H1 (cell line): Measurements from ENCODE around the gene TRABD. TPM values are rescaled to one million over a fixed set of nuclear protein-coding genes. Genes with fewer than 3 reads are reported as not detected.

Experiments used
- BRCA1 ChIP-seq: IDR thresholded peaks from 2 replicates; pipeline ENCODE4 v1.6.1; 2012; ENCODE audit warnings: low read depth, low read length, improper control_type of control experiment
- CHD2 ChIP-seq: IDR thresholded peaks from 2 replicates; pipeline ENCODE4 v1.6.1; 2012; ENCODE audit warnings: low read length, improper control_type of control experiment
- GTF2F1 ChIP-seq: IDR thresholded peaks from 2 replicates; pipeline ENCODE4 v1.6.1; 2012; ENCODE audit warnings: low read depth, low read length, improper control_type of control experiment, borderline replicate concordance
- HDAC6 ChIP-seq: IDR thresholded peaks from one replicate; pipeline ENCODE4 v1.7.1; 2012; ENCODE audit warnings: low read depth, mild to moderate bottlenecking, inconsistent platforms, low read length, moderate library complexity
- KDM4A ChIP-seq: IDR thresholded peaks from one replicate; pipeline ENCODE4 v1.7.1; 2012; ENCODE audit warnings: low read depth, mild to moderate bottlenecking, moderate library complexity, low read length, inconsistent platforms; ENCODE audit not compliant: severe bottlenecking
- KDM5A ChIP-seq: fragments of 200-600 bp; IDR thresholded peaks from 2 replicates; pipeline ENCODE4 v1.7.1; 2012; ENCODE audit warnings: mild to moderate bottlenecking, low read length, inconsistent platforms, mixed read lengths
- SP1 ChIP-seq: IDR thresholded peaks from 2 replicates; pipeline ENCODE4 v1.6.1; 2011; ENCODE audit warnings: low read depth, low read length
- polyA plus RNA-seq, 7 experiments: library from polyadenylated mRNA; depleted of rRNA in 3 of 7; stranded (reverse) in 5 of 7; unstranded in 2 of 7; fragments of >200 nt in 5 of 7; fragments of 200-250 nt in 2 of 7; gene quantifications; 1 replicate in 5 of 7; 2 replicates in 1 of 7; 4 replicates in 1 of 7; pipeline versions ENCODE4 v1.2.1 to v1.2.3, GENCODE V29; 2011 to 2013; ENCODE audit warnings: missing spikeins in 2 of 7, mixed read lengths in 2 of 7
- total RNA-seq: library from RNA; stranded (reverse); fragmentation: NEBNext Ultra II Directional; extraction: Animal tissue kit (Norgen Biotek cat#: 25700); gene quantifications from 2 replicates; pipeline ENCODE4 v1.2.1, GENCODE V29; 2021

The TRABD gene
- total and polyA plus RNA-seq, 2 of the 8 experiments (the other 6 are each of a cell fraction or from before 2014, with no cell fraction given): 44.2 to 57.5 TPM

DNA sequence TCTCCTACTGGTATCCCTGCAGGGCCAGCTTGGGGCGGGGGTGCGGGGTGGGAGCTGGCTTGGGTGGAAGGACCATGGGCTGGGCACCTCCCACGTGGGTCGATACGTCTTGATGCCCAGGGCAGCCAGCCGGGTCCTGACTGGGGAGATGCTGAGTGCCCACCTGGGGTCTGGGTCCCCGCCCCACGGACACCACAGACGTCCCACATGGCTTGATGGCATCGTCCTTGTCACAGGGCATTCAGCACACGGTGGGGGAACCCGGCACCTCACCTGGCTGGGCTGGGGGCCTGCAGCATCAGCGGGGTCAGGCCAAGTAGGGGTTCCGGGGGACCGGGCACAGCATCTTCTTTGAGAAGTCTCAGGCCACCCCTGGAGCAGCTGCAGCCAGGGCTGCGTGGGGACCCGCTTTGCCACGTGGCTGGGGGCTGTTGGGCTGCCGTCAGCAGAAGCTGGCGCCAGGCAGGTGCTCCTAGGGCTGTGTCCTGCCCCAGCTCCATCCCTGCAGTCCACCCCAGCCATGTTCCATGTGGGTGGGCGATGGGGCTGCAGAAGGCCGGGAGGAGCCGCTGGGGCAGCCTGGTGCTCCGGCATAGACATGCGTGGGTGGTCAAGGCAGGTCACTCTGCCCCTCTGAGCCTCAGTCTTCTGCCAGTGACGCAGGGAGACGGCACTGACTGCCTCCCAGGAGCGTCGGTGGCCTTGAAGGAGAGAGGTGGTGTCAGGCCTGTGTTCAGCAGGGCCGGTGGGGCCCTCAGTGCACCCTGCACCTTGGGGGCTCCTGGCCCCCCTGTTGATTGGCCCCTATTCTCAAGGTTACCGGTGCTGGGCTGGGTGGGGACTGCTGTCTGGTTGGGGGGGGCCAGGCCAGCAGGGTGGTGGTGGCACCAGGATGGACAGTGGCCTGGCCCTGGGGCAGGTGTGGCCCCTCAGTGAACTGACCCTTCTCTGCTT lies 23.5 kb downstream of the TRABD start (continued):
- TF ChIP-seq GTF2F1 (no peak), KDM4A (no peak), KDM5A (no peak), BRCA1 (no peak), SP1 (no peak), CHD2 (no peak), HDAC6 (no peak)
